ENCODE data around the gene PRR7.

DNA sequence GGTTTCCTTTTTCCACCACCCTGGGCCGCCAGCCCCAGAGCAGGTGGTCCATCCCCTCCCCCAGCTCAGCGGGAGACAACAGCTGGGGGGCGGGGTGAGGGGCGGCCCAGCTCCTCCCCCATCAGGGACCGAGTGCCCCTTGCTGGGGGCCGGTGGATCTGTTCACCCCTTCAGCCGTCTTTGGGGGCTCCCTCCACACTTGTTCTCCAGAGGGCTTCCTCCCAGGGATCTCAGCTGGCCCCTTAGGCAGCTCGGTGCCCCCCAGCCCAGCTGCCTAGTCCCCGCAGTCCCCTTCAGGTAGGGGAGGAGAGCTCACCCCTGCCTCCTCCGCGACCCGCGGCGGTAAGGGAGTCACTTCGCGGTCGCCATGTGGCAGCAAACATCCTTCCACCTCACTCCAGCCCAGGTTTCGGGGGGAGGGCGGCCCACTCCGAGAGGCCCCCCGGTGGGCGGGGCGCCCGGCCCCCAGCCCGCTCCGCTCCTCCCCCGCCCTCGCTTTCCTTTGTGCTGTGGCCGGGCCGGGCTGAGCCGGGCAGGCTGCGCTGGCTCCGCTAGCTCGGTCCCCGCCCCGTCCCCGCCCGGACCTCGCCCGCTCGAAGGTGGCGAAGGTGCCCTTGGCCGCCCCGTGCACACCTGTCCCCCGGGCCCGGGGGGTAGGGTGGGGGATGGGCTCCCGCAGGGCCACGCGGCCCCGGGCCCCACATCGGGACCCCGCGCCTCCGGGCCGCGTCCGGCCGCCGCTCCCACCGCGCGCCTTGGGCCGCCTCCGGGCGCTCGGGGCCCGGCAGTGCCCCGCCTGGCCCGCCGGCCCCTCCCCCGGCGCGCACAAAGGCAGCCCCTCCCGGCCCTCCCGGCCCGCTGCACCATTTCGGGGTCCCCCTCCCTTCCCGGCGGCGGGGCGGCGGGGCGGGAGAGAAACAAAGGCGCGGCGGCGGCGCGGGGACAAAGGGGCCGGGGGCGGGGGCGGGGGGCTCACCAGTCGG, 26.1 kb downstream of the PRR7 start:
- TF ChIP-seq, protein P1, sequence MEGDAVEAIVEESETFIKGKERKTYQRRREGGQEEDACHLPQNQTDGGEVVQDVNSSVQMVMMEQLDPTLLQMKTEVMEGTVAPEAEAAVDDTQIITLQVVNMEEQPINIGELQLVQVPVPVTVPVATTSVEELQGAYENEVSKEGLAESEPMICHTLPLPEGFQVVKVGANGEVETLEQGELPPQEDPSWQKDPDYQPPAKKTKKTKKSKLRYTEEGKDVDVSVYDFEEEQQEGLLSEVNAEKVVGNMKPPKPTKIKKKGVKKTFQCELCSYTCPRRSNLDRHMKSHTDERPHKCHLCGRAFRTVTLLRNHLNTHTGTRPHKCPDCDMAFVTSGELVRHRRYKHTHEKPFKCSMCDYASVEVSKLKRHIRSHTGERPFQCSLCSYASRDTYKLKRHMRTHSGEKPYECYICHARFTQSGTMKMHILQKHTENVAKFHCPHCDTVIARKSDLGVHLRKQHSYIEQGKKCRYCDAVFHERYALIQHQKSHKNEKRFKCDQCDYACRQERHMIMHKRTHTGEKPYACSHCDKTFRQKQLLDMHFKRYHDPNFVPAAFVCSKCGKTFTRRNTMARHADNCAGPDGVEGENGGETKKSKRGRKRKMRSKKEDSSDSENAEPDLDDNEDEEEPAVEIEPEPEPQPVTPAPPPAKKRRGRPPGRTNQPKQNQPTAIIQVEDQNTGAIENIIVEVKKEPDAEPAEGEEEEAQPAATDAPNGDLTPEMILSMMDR (IDR thresholded peaks at IDR 0.05), result no peak
- TF ChIP-seq POLR2A (IDR thresholded peaks at IDR 0.05), result no peak

All from thyroid gland (tissue), 4 donors.